H1 (cell line): ENCODE measurements around the gene RNF39. TPM values are rescaled to one million over a fixed set of nuclear protein-coding genes. Genes with fewer than 3 reads are reported as not detected.

Experiments
- ASH2L ChIP-seq: fragments of 200-600, 300-600 bp; sonication (generic); IDR thresholded peaks from one replicate; pipeline ENCODE4 v1.7.1; 2017; ENCODE audit warnings: low read length
- CBX8 ChIP-seq: fragments of 300-800, 300-1000 bp; sonication (generic); IDR thresholded peaks from 2 replicates; pipeline ENCODE4 v1.7.1; 2016; ENCODE audit warnings: low read depth, low read length, borderline replicate concordance
- EGR1 ChIP-seq: IDR thresholded peaks from 2 replicates; pipeline ENCODE4 v1.6.1; 2011; ENCODE audit warnings: low read depth, low read length, borderline replicate concordance
- KDM4A ChIP-seq: IDR thresholded peaks from one replicate; pipeline ENCODE4 v1.7.1; 2012; ENCODE audit warnings: low read depth, mild to moderate bottlenecking, moderate library complexity, low read length, inconsistent platforms; ENCODE audit not compliant: severe bottlenecking
- RAD21 ChIP-seq, 2 experiments: IDR thresholded peaks in 1 of 2; conservative IDR thresholded peaks in 1 of 2; 2 replicates each; pipeline ENCODE4 v1.6.1; 2011; ENCODE audit warnings: low read depth in 2 of 2, low read length in 2 of 2, improper control_type of control experiment in 1 of 2, inconsistent platforms in 1 of 2, mild to moderate bottlenecking in 1 of 2, moderate library complexity in 1 of 2
- RXRA ChIP-seq: IDR thresholded peaks from 2 replicates; pipeline ENCODE4 v1.6.1; 2011; ENCODE audit warnings: low read depth, mild to moderate bottlenecking, low read length, moderate library complexity; ENCODE audit not compliant: insufficient read depth
- SAP30 ChIP-seq: fragments of 300-600 bp; sonication (generic); IDR thresholded peaks from 2 replicates; pipeline ENCODE4 v1.7.1; 2012; ENCODE audit warnings: low read length, moderate library complexity, mild to moderate bottlenecking, inconsistent platforms; ENCODE audit not compliant: insufficient read depth, insufficient replicate concordance
- SIN3A ChIP-seq, 2 experiments: IDR thresholded peaks in 1 of 2; conservative IDR thresholded peaks in 1 of 2; 2 replicates each; pipeline ENCODE4 v1.6.1; 2011 to 2012; ENCODE audit warnings: low read length in 2 of 2, improper control_type of control experiment in 1 of 2, low read depth in 1 of 2, mild to moderate bottlenecking in 1 of 2
- polyA plus RNA-seq, 7 experiments: library from polyadenylated mRNA; depleted of rRNA in 3 of 7; stranded (reverse) in 5 of 7; unstranded in 2 of 7; fragments of >200 nt in 5 of 7; fragments of 200-250 nt in 2 of 7; gene quantifications; 1 replicate in 5 of 7; 2 replicates in 1 of 7; 4 replicates in 1 of 7; pipeline versions ENCODE4 v1.2.1 to v1.2.3, GENCODE V29; 2011 to 2013; ENCODE audit warnings: missing spikeins in 2 of 7, mixed read lengths in 2 of 7
- total RNA-seq: library from RNA; stranded (reverse); fragmentation: NEBNext Ultra II Directional; extraction: Animal tissue kit (Norgen Biotek cat#: 25700); gene quantifications from 2 replicates; pipeline ENCODE4 v1.2.1, GENCODE V29; 2021
- TF ChIP-seq, protein P1 (sequence below): IDR thresholded peaks from 2 replicates; pipeline ENCODE4 v1.6.1; 2012; ENCODE audit warnings: inconsistent platforms

The RNF39 gene
- total and polyA plus RNA-seq, 2 of the 8 experiments (the other 6 are each of a cell fraction or from before 2014, with no cell fraction given) = 1.4 to 2.3 TPM

DNA sequence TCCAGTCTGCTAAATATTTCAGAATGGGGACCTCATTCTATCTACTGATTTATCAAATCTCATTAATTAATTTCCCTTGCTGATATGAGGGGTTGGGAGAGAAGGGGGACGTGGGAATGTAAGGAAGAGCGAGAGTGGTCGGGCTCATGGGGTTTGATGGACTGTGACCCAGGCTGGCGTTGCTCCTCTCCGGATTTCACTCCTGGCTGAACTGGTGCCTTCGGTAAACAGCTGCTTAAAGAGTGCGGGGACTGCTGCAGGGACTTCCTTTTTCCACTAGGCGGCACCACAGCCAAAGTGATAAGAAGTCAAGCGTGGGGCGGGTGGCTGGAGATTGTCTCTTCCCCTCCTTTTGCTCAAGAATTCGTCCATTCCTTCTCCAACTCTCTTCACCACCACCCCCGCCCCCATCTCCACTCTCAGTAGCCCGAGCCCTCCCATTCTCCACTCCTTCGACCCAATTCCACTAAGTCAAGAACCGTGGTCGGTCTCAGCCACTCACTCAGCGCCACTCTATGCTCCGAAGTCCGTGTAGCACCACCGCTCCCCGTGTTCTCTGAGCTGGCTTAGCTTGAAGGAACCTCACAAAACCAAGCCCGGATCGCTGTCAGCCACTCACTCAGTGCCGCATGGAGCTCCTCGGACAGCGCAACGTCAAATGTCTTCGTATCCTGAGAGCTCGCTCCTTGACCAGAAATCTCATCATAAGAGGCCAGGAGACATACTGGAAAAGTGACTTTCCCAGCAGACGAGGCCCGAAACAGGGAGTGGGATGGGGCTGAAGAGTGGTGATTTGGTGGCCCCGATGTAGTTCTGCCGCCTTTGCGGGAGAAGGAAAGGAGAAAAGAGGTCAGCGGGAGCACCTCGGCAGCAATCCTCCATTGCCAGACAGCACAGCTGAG, 27.7 kb upstream of the RNF39 start (continued):
- peak; percentile 70 for TF ChIP-seq SAP30
- no peak for TF ChIP-seq RXRA
- TF ChIP-seq SIN3A (conservative IDR thresholded peaks at IDR 0.05 in 1 of 2, IDR thresholded peaks at IDR 0.05 in 1 of 2; ENCODE audit: low read depth in 1 of 2, low read length in 2 of 2) = peak; percentile 51 to 70; a peak in 2 of 4 replicates
- TF ChIP-seq, protein P1, sequence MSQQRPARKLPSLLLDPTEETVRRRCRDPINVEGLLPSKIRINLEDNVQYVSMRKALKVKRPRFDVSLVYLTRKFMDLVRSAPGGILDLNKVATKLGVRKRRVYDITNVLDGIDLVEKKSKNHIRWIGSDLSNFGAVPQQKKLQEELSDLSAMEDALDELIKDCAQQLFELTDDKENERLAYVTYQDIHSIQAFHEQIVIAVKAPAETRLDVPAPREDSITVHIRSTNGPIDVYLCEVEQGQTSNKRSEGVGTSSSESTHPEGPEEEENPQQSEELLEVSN = peak; percentile 22; the same call in 1 of the 2 replicates
- TF ChIP-seq CBX8 = no peak
- no peak for TF ChIP-seq ASH2L
- TF ChIP-seq EGR1 = no peak
- TF ChIP-seq RAD21 (IDR thresholded peaks at IDR 0.05 in 1 of 2, conservative IDR thresholded peaks at IDR 0.05 in 1 of 2; ENCODE audit: low read depth in 2 of 2, low read length in 2 of 2) = peak; percentile 90 to 92
- TF ChIP-seq KDM4A = peak; percentile 92
